H9 (cell line): ENCODE results near the gene TGM2. TPM values are rescaled to one million over a fixed set of nuclear protein-coding genes. Genes with fewer than 3 reads are reported as not detected.

Source experiments
- DNase-seq: peaks from one replicate; pipeline ENCODE4 v3.0.0-alpha.2; 2017
- H2AFZ ChIP-seq: one replicate; pipeline ENCODE4 v1.6.1; 2013; ENCODE audit warnings: mild to moderate bottlenecking, low read length, control low read depth, moderate library complexity
- H2AK5ac ChIP-seq: 2 replicates; pipeline ENCODE4 v1.6.1; 2013; ENCODE audit warnings: low read length, control low read depth, mixed read lengths; ENCODE audit not compliant: insufficient read length
- H2BK120ac ChIP-seq: one replicate; pipeline ENCODE4 v1.6.1; 2013; ENCODE audit warnings: low read depth, mild to moderate bottlenecking, low read length, control low read depth, inconsistent platforms; ENCODE audit not compliant: poor library complexity, severe bottlenecking
- H2BK12ac ChIP-seq: 2 replicates; pipeline ENCODE4 v1.6.1; 2013; ENCODE audit warnings: low read length, control low read depth, mixed read lengths, low read depth; ENCODE audit not compliant: insufficient read length
- H2BK15ac ChIP-seq: 2 replicates; pipeline ENCODE4 v1.6.1; 2013; ENCODE audit warnings: low read depth, low read length, control low read depth
- H2BK20ac ChIP-seq: one replicate; pipeline ENCODE4 v1.6.1; 2013; ENCODE audit warnings: low read depth, mild to moderate bottlenecking, low read length, control low read depth, inconsistent platforms; ENCODE audit not compliant: poor library complexity, severe bottlenecking
- H2BK5ac ChIP-seq: 2 replicates; pipeline ENCODE4 v1.6.1; 2013; ENCODE audit warnings: low read length, control low read depth, mixed read lengths; ENCODE audit not compliant: insufficient read length
- H3K14ac ChIP-seq: 2 replicates; pipeline ENCODE4 v1.6.1; 2013; ENCODE audit warnings: low read length, control low read depth; ENCODE audit not compliant: insufficient read depth
- H3K18ac ChIP-seq: 2 replicates; pipeline ENCODE4 v1.6.1; 2013; ENCODE audit warnings: low read depth, mild to moderate bottlenecking, mixed read lengths, low read length, control low read depth; ENCODE audit not compliant: insufficient read length
- H3K23ac ChIP-seq: 2 replicates; pipeline ENCODE4 v1.6.1; 2013; ENCODE audit warnings: low read length, control low read depth, mixed read lengths, low read depth; ENCODE audit not compliant: insufficient read length
- H3K23me2 ChIP-seq: 2 replicates; pipeline ENCODE4 v1.6.1; 2013; ENCODE audit warnings: low read depth, mild to moderate bottlenecking, mixed read lengths, low read length, control low read depth; ENCODE audit not compliant: insufficient read length, poor library complexity, severe bottlenecking
- H3K27ac ChIP-seq: 2 replicates; pipeline ENCODE4 v1.5.1; 2013; ENCODE audit warnings: low read length, control low read depth, mixed read lengths, low read depth; ENCODE audit not compliant: insufficient read length
- H3K27me3 ChIP-seq: 2 replicates; pipeline ENCODE4 v1.6.1; 2013; ENCODE audit warnings: low read length, control low read depth, inconsistent platforms; ENCODE audit not compliant: insufficient read depth
- H3K4ac ChIP-seq: 2 replicates; pipeline ENCODE4 v1.6.1; 2013; ENCODE audit warnings: low read depth, mild to moderate bottlenecking, control low read depth, inconsistent platforms, low read length, moderate library complexity
- H3K4me1 ChIP-seq: 2 replicates; pipeline ENCODE4 v1.6.1; 2013; ENCODE audit warnings: low read length, control low read depth, inconsistent platforms; ENCODE audit not compliant: insufficient read depth
- H3K4me2 ChIP-seq: 2 replicates; pipeline ENCODE4 v1.6.1; 2013; ENCODE audit warnings: low read length, control low read depth, mixed read lengths; ENCODE audit not compliant: insufficient read length, insufficient read depth
- H3K56ac ChIP-seq: 2 replicates; pipeline ENCODE4 v1.6.1; 2013; ENCODE audit warnings: low read depth, mild to moderate bottlenecking, mixed read lengths, low read length, control low read depth; ENCODE audit not compliant: insufficient read length
- H3K79me1 ChIP-seq: 2 replicates; pipeline ENCODE4 v1.6.1; 2013; ENCODE audit warnings: low read depth, mild to moderate bottlenecking, moderate library complexity, low read length, control low read depth, inconsistent platforms; ENCODE audit not compliant: insufficient read depth, poor library complexity, severe bottlenecking
- H3K79me2 ChIP-seq: 2 replicates; pipeline ENCODE4 v1.6.1; 2013; ENCODE audit warnings: low read length, control low read depth, inconsistent platforms; ENCODE audit not compliant: insufficient read depth
- H3K9ac ChIP-seq: 2 replicates; pipeline ENCODE4 v1.6.1; 2013; ENCODE audit warnings: low read length, control low read depth, mixed read lengths; ENCODE audit not compliant: insufficient read length; ENCODE audit errors: extremely low read depth
- H3K9me3 ChIP-seq: one replicate; pipeline ENCODE4 v1.6.1; 2013; ENCODE audit warnings: low read depth, low read length, inconsistent platforms; ENCODE audit not compliant: control insufficient read depth
- H3T11ph ChIP-seq: one replicate; pipeline ENCODE4 v1.6.1; 2013; ENCODE audit warnings: mild to moderate bottlenecking, low read length, control low read depth, inconsistent platforms
- H4K20me1 ChIP-seq: one replicate; pipeline ENCODE4 v1.6.1; 2013; ENCODE audit not compliant: control insufficient read depth, insufficient read length, insufficient read depth
- H4K5ac ChIP-seq: 2 replicates; pipeline ENCODE4 v1.6.1; 2013; ENCODE audit warnings: low read depth, mild to moderate bottlenecking, mixed read lengths, low read length, control low read depth; ENCODE audit not compliant: insufficient read length
- H4K8ac ChIP-seq: replicated peaks from 2 replicates; pipeline ENCODE4 v1.6.1; 2013; ENCODE audit warnings: low read length, control low read depth, mixed read lengths, low read depth; ENCODE audit not compliant: insufficient read length
- H4K91ac ChIP-seq: 2 replicates; pipeline ENCODE4 v1.6.1; 2013; ENCODE audit warnings: low read depth, mild to moderate bottlenecking, moderate library complexity, mixed read lengths, low read length, control low read depth; ENCODE audit not compliant: insufficient read length
- H3K27ac Mint-ChIP-seq, 3 experiments: 2 replicates in 2 of 3; 3 replicates in 1 of 3; pipeline ENCODE4 v1.8.0; 2020 to 2021; ENCODE audit warnings: mixed read lengths in 3 of 3, mild to moderate bottlenecking in 1 of 3, moderate library complexity in 1 of 3
- H3K27me3 Mint-ChIP-seq: 2 replicates; pipeline ENCODE4 v1.8.0; 2021; ENCODE audit warnings: low read depth, mild to moderate bottlenecking, moderate library complexity, mixed read lengths
- H3K36me3 Mint-ChIP-seq, 3 experiments: 2 replicates in 2 of 3; 3 replicates in 1 of 3; pipeline ENCODE4 v1.8.0; 2020 to 2021; ENCODE audit warnings: low read depth in 3 of 3, mixed read lengths in 3 of 3; ENCODE audit not compliant: insufficient read depth in 1 of 3
- H3K4me1 Mint-ChIP-seq, 2 experiments: 2 replicates each; pipeline ENCODE4 v1.8.0; 2020; ENCODE audit warnings: mixed read lengths in 2 of 2
- H3K4me3 Mint-ChIP-seq, 2 experiments: 2 replicates in 1 of 2; 3 replicates in 1 of 2; pipeline ENCODE4 v1.8.0; 2020 to 2021; ENCODE audit warnings: mild to moderate bottlenecking in 2 of 2, mixed read lengths in 2 of 2, moderate library complexity in 1 of 2
- H3K9me3 Mint-ChIP-seq, 2 experiments: 2 replicates in 1 of 2; 3 replicates in 1 of 2; pipeline ENCODE4 v1.8.0; 2020; ENCODE audit warnings: mild to moderate bottlenecking in 2 of 2, mixed read lengths in 2 of 2, moderate library complexity in 1 of 2
- WGBS: extraction: QIAGEN DNeasy Blood & Tissue Kit; methylation state at CpG from one replicate; pipeline ENCODE4 v1.1.7; 2013; ENCODE audit warnings: missing lambda C conversion rate, low lambda C conversion rate, mixed read lengths; ENCODE audit not compliant: insufficient read length; ENCODE audit errors: extremely low coverage; 5-methylcytosine and 5-hydroxymethylcytosine counted together
- total RNA-seq: library from RNA; stranded (reverse); gene quantifications from 2 replicates; pipeline ENCODE4 v1.2.1, GENCODE V29; 2021
- TF ChIP-seq, protein P1 (sequence below): fragments of 200-600 bp; sonication (generic); conservative IDR thresholded peaks from 3 replicates; pipeline ENCODE4 v1.8.0; 2021; ENCODE audit warnings: antibody characterized with exemption, mild to moderate bottlenecking

The TGM2 gene
- total RNA-seq, 1 experiment from 2014 or later: 1.1 TPM

GRCh38 chr20:38197619-38198018 lies 32.5 kb upstream of the TGM2 start:
- WGBS: no CpG with 5 or more reads among the region's 1 CpG
- Histone ChIP-seq H3K14ac (no peak overlapping the region), H2BK20ac (no peak overlapping the region), H2BK120ac (no peak overlapping the region), H3K18ac (no peak overlapping the region), H3K27me3 (no peaks in the 10 kb centered on the region), H2BK15ac (no peak overlapping the region), H3K23ac (no peak overlapping the region), H2AK5ac (no peak overlapping the region), H4K8ac (no peak overlapping the region), H3K4me2 (no peak overlapping the region), H3K4me1 (no peaks in the 10 kb centered on the region), H3K27ac (no peak overlapping the region), H4K91ac (no peak overlapping the region), H3T11ph (no peak overlapping the region), H4K5ac (no peak overlapping the region), H2BK5ac (no peak overlapping the region), H3K56ac (no peak overlapping the region), H3K9ac (no peak overlapping the region), H3K23me2 (no peaks in the 10 kb centered on the region), H3K79me1 (no peaks in the 10 kb centered on the region), H4K20me1 (no peaks in the 10 kb centered on the region), H2AFZ (no peak overlapping the region), H3K79me2 (no peaks in the 10 kb centered on the region), H2BK12ac (no peak overlapping the region), H3K9me3 (no peaks in the 10 kb centered on the region), H3K4ac (no peak overlapping the region)
- peaks cover 9 to 13% of the 10 kb centered on the region in 2 experiments; a peak in 3 of 4 replicates for H3K4me1 Mint-ChIP-seq
- TF ChIP-seq, protein P1, sequence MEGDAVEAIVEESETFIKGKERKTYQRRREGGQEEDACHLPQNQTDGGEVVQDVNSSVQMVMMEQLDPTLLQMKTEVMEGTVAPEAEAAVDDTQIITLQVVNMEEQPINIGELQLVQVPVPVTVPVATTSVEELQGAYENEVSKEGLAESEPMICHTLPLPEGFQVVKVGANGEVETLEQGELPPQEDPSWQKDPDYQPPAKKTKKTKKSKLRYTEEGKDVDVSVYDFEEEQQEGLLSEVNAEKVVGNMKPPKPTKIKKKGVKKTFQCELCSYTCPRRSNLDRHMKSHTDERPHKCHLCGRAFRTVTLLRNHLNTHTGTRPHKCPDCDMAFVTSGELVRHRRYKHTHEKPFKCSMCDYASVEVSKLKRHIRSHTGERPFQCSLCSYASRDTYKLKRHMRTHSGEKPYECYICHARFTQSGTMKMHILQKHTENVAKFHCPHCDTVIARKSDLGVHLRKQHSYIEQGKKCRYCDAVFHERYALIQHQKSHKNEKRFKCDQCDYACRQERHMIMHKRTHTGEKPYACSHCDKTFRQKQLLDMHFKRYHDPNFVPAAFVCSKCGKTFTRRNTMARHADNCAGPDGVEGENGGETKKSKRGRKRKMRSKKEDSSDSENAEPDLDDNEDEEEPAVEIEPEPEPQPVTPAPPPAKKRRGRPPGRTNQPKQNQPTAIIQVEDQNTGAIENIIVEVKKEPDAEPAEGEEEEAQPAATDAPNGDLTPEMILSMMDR: no peak
- no peak overlapping the region for H3K4me3 Mint-ChIP-seq
- no peak overlapping the region for H3K27ac Mint-ChIP-seq
- peaks cover 0 to 5% (median 4%) of the 10 kb centered on the region in 3 experiments; a peak in 1 of 7 replicates for H3K36me3 Mint-ChIP-seq
- DNase-seq: no peak
- peaks cover 9% of the 10 kb centered on the region for H3K27me3 Mint-ChIP-seq
- H3K9me3 Mint-ChIP-seq: peaks cover 5 to 6% of the 10 kb centered on the region in 2 experiments
